K562 (cell line): ENCODE measurements around the gene SFI1. TPM values are rescaled to one million over a fixed set of nuclear protein-coding genes. Genes with fewer than 3 reads are reported as not detected.
A peak's percentile ranks its signal among the peaks of the same experiment; 100 is the strongest.

Source experiments
- ATAC-seq: fragments of 200-7000 bp; cut with Tn5 transposase; 3 replicates; pipeline ENCODE4 v1.9.1; 2020; ENCODE audit warnings: moderate library complexity
- BruUV-seq: library from RNA; stranded (reverse); fragments of 400-500 nt; replicated peaks from 2 replicates; lab custom pipeline; 2021; lab: Mats Ljungman, UMichigan
- CTCF ChIA-PET: fragments of 300-600 bp; formaldehyde crosslinking; extraction: SDS; loops from one replicate; lab custom pipeline; 2021; ENCODE audit warnings: low intra/inter-chr PET ratio; lab: Yijun Ruan, JAX
- POLR2A ChIA-PET: fragments of 300-600, 350-650 bp; sonication (Branson Sonifier 250); formaldehyde crosslinking; extraction: SDS; loops from one replicate; lab custom pipeline; 2021; ENCODE audit warnings: antibody characterized with exemption, inconsistent platforms; lab: Yijun Ruan, JAX
- DNase-seq, 4 experiments: peaks; one replicate each; pipeline versions ENCODE4 v3.0.0 to v3.0.0-alpha.2; 2011 to 2018; ENCODE audit warnings: low spot score in 3 of 4, mixed read lengths in 3 of 4; ENCODE audit errors: extremely low read depth in 1 of 4
- FAIRE-seq: peaks from 2 replicates; lab custom pipeline; 2011; peaks lifted over from hg19 to GRCh38; lab: Jason Lieb, UNC
- H2AFZ ChIP-seq: 2 replicates; pipeline ENCODE4 v1.6.0; 2011; ENCODE audit warnings: low read depth, low read length, control low read depth, inconsistent platforms
- H3K27ac ChIP-seq: fragments of 200-600 bp; 3 replicates; pipeline ENCODE4 v1.8.0; 2011; ENCODE audit warnings: low read depth, mild to moderate bottlenecking, control low read depth, inconsistent platforms, low read length, moderate library complexity, mixed read lengths; ENCODE audit errors: extremely low read depth
- H3K27me3 ChIP-seq, 2 experiments: fragments of 300-600 bp in 1 of 2; 2 replicates in 1 of 2; 3 replicates in 1 of 2; pipeline versions ENCODE4 v1.6.0 to v1.8.0; 2011; ENCODE audit warnings: inconsistent platforms in 2 of 2, low read length in 2 of 2, mild to moderate bottlenecking in 1 of 2, mixed read lengths in 1 of 2, moderate library complexity in 1 of 2; ENCODE audit not compliant: control insufficient read depth in 2 of 2, insufficient read depth in 2 of 2
- H3K36me3 ChIP-seq: fragments of 300-600 bp; 3 replicates; pipeline ENCODE4 v1.8.0; 2011; ENCODE audit warnings: mild to moderate bottlenecking, low read length, inconsistent platforms; ENCODE audit not compliant: control insufficient read depth, insufficient read depth
- H3K4me1 ChIP-seq, 2 experiments: fragments of 200-600 bp in 1 of 2; replicated peaks in 1 of 2; 2 replicates in 1 of 2; 3 replicates in 1 of 2; pipeline versions ENCODE4 v1.5.1 to v1.8.0; 2011; ENCODE audit warnings: inconsistent platforms in 2 of 2, low read length in 2 of 2, mild to moderate bottlenecking in 1 of 2, mixed read lengths in 1 of 2, moderate library complexity in 1 of 2; ENCODE audit not compliant: control insufficient read depth in 2 of 2, insufficient read depth in 2 of 2
- H3K4me2 ChIP-seq: 2 replicates; pipeline ENCODE4 v1.6.1; 2011; ENCODE audit warnings: low read length, control low read depth, inconsistent platforms, mixed read lengths; ENCODE audit not compliant: insufficient read depth
- H3K4me3 ChIP-seq: fragments of 200-600 bp; sonication (generic), shearing (Covaris generic); 2 replicates; pipeline ENCODE4 v1.5.1; 2016; ENCODE audit warnings: control low read depth, inconsistent platforms
- H3K79me2 ChIP-seq: fragments of 200-600 bp; 3 replicates; pipeline ENCODE4 v1.8.0; 2011; ENCODE audit warnings: low read length, inconsistent platforms; ENCODE audit not compliant: control insufficient read depth, insufficient read depth
- H3K9ac ChIP-seq, 2 experiments: 2 replicates each; pipeline versions ENCODE4 v1.6.0 to v1.6.1; 2011; ENCODE audit warnings: low read depth in 2 of 2, low read length in 2 of 2, control low read depth in 1 of 2, inconsistent platforms in 1 of 2, mild to moderate bottlenecking in 1 of 2, mixed read lengths in 1 of 2; ENCODE audit not compliant: insufficient read depth in 1 of 2
- H3K9me1 ChIP-seq: one replicate; pipeline ENCODE4 v1.6.0; 2011; ENCODE audit warnings: inconsistent platforms, mild to moderate bottlenecking, low read length, moderate library complexity; ENCODE audit not compliant: control insufficient read depth, insufficient read depth
- H3K9me3 ChIP-seq: replicated peaks from 2 replicates; pipeline ENCODE4 v1.5.1; 2011; ENCODE audit warnings: low read depth, low read length, inconsistent platforms; ENCODE audit not compliant: control insufficient read depth, insufficient read depth
- H4K20me1 ChIP-seq: replicated peaks from 2 replicates; pipeline ENCODE4 v1.6.1; 2011; ENCODE audit warnings: low read length, inconsistent platforms, mixed read lengths; ENCODE audit not compliant: control insufficient read depth, insufficient read depth
- HLTF ChIP-seq: fragments of 450-650 bp; IDR thresholded peaks from 2 replicates; pipeline ENCODE4 v1.6.1; 2016
- RBM25 ChIP-seq: fragments of 200-400 bp; formaldehyde crosslinking; IDR thresholded peaks from 2 replicates; pipeline ENCODE4 v1.6.1; 2018; ENCODE audit warnings: low read length, low read depth, moderate library complexity; ENCODE audit not compliant: severe bottlenecking
- ZNF436 ChIP-seq: fragments of 250-450, 450-650 bp; sonication (Bioruptor Pico); formaldehyde crosslinking; IDR thresholded peaks from 2 replicates; pipeline ENCODE4 v1.7.0; 2020; ENCODE audit warnings: mild to moderate bottlenecking
- WGBS: fragments of 100-300 bp; shearing (Covaris generic); methylation state at CpG from one replicate; pipeline ENCODE4 v1.1.6; 2016; ENCODE audit warnings: low coverage, mixed read lengths; ENCODE audit not compliant: insufficient coverage; ENCODE audit errors: missing lambda C conversion rate; 5-methylcytosine and 5-hydroxymethylcytosine counted together
- in situ Hi-C: fragments of 300-500 bp; cut with MboI; formaldehyde crosslinking; loops from 4 replicates; pipeline ENCODE4 v1.15.0; 2018; ENCODE audit warnings: inconsistent platforms, mixed read lengths
- intact Hi-C: fragments of 100-400 bp; cut with micrococcal nuclease; formaldehyde crosslinking; loops from 2 replicates; pipeline ENCODE4 v1.14.2; 2022
- polyA plus RNA-seq, 8 experiments: library from polyadenylated mRNA; depleted of rRNA in 4 of 8; stranded (reverse) in 5 of 8; unstranded in 3 of 8; fragments of >200 nt; fragmentation: Nextera tagmentation in 2 of 8; fragmentation: Illumina TruSeq in 1 of 8; extraction: Ambion mirVana in 2 of 8; extraction: Trizol in 1 of 8; gene quantifications; 2 replicates each; pipeline versions ENCODE4 v1.2.1 to v1.2.3, GENCODE V29; 2011 to 2014; ENCODE audit warnings: inconsistent platforms in 1 of 8, missing spikeins in 1 of 8
- total RNA-seq, 7 experiments: library from RNA; depleted of rRNA in 6 of 7; stranded (reverse); fragments of >200 nt in 6 of 7; fragmentation: Illumina TruSeq in 2 of 7; extraction: Trizol in 2 of 7; gene quantifications; 2 replicates each; pipeline versions ENCODE4 v1.2.1 to v1.2.3, GENCODE V29; 2011 to 2021; ENCODE audit warnings: low replicate concordance in 1 of 7
- TF ChIP-seq, protein P1 (sequence below), 2 experiments: fragments of 450-650 bp in 1 of 2; sonication (generic) in 1 of 2; formaldehyde crosslinking; conservative IDR thresholded peaks; 2 replicates each; pipeline versions ENCODE4 v1.4.0 to v1.8.1; 2020 to 2022; ENCODE audit warnings: mild to moderate bottlenecking in 1 of 2, missing genetic modification reagents in 1 of 2
- TF ChIP-seq, protein P2 (sequence below), 2 experiments: fragments of 450-650 bp in 1 of 2; sonication (generic) in 1 of 2; formaldehyde crosslinking in 1 of 2; IDR thresholded peaks in 1 of 2; conservative IDR thresholded peaks in 1 of 2; 2 replicates each; pipeline versions ENCODE4 v1.6.1 to v1.8.1; 2016 to 2023; ENCODE audit warnings: mild to moderate bottlenecking in 2 of 2, moderate library complexity in 2 of 2, inconsistent platforms in 1 of 2, missing genetic modification reagents in 1 of 2

Gene SFI1
- total and polyA plus RNA-seq, 9 of the 15 experiments (the other 6 are each of a cell fraction or from before 2014, with no cell fraction given) = 3.0 to 25.6 (median 14.1) TPM

DNA sequence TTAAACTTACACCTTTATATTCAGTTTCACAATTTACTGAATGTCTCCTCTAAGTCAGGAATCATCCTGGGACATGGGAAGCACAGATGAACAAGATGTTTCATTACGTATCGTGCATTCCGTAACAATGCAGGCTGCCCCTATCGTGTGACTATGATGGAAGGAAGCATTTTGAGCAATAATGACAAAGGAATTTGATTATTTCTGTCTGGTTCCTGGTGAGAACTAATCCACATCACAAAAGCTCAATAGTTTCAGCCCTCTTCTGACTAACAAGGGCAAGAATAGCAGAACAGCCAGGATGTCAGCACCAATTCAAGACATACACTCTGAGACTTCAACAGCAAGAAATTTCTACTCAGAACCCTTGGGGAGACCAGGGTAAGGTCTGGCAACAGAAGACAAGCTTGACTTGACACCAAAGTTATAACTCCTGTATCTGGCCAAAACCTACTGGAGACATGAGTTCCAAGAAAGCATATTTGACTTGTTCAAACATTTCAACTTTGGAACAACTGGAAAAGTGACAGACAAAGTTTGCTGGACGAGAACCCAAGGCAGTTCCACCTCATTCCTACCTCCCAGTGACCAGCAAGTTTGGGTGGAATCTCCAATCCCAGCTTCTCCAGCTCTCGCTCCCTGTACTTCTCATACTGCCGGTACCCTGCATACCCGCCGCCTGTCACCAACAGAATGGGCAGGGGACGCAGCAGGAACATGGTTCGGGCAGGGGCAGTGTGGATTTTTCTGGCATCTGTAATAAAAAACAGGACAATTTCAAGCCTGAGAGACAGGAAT lies 151.4 kb downstream of the SFI1 start:
- no peak for FAIRE-seq
- WGBS = 82% methylated on average over 7 of the region's 11 CpGs
- no peak for TF ChIP-seq HLTF
- TF ChIP-seq, protein P1, sequence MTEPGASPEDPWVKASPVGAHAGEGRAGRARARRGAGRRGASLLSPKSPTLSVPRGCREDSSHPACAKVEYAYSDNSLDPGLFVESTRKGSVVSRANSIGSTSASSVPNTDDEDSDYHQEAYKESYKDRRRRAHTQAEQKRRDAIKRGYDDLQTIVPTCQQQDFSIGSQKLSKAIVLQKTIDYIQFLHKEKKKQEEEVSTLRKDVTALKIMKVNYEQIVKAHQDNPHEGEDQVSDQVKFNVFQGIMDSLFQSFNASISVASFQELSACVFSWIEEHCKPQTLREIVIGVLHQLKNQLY (CRISPR knock-in tag; conservative IDR thresholded peaks at IDR 0.05) = no peak
- TF ChIP-seq, all 486 proteins: peak for 0
- Histone ChIP-seq H3K4me1 (peaks cover 0 to 5% of the 10 kb centered on the region in 2 experiments; a peak in 2 of 5 replicates), H3K4me3 (no peak overlapping the region), H3K9ac (no peak overlapping the region), H3K36me3 (peaks cover 26% of the 10 kb centered on the region; the same call in 2 of the 3 replicates), H3K27ac (no peak overlapping the region), H3K27me3 (no peaks in the 10 kb centered on the region), H3K4me2 (no peak overlapping the region), H3K9me1 (no peaks in the 10 kb centered on the region), H3K79me2 (peaks cover 3% of the 10 kb centered on the region; the same call in 1 of the 3 replicates), H3K9me3 (no peaks in the 10 kb centered on the region), H4K20me1 (no peaks in the 10 kb centered on the region), H2AFZ (no peak overlapping the region)
- in situ Hi-C loops = no loop called here
- no peak for ATAC-seq
- intact Hi-C loops = no loop called here
- POLR2A ChIA-PET = interaction anchor here (0.6 kb wide), 1 partner anchor 155 kb away, joined by 3 read pairs; no protein-coding TSS in a partner anchor
- no peak for DNase-seq
- no TSS peak for BruUV-seq
- CTCF ChIA-PET = no interaction called here

DNA sequence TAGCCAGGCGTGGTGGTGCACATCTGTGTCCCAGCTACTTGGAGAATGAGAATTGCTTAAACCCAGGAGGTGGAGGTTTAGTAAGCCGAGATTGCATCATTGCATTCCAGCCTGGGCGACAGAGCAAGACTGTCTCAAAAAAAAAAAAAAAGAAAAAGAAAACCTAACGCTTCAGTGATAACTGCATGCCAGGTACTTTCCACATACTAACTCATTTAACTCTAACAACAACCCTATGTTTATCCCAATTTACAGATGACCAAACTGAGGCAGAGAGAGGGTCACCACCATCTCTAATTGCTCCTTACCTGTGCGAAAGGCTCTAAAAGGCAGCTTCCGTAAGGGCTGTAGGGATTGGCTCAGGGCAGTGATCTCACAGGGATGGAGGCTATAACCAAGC lies 154.1 kb downstream of the SFI1 start:
- FAIRE-seq = no peak
- Histone ChIP-seq H3K4me2 (no peak overlapping the region), H3K9me1 (no peaks in the 10 kb centered on the region), H3K9me3 (no peaks in the 10 kb centered on the region), H3K4me3 (no peak overlapping the region), H3K36me3 (peaks cover 26% of the 10 kb centered on the region; the same call in 2 of the 3 replicates), H2AFZ (no peak overlapping the region), H3K9ac (no peak overlapping the region), H3K27me3 (no peaks in the 10 kb centered on the region), H3K79me2 (peaks cover 27% of the 10 kb centered on the region), H4K20me1 (0 out of 2 replicates have a peak, but pooled peaks cover 3% of the 10 kb centered on the region), H3K27ac (no peak overlapping the region), H3K4me1 (peaks cover 13 to 18% of the 10 kb centered on the region in 2 experiments; a peak in 4 of 5 replicates)
- no peak for TF ChIP-seq ZNF436 (CRISPR knock-in tag)
- TF ChIP-seq RBM25 = peak; percentile 69
- TF ChIP-seq, protein P2, sequence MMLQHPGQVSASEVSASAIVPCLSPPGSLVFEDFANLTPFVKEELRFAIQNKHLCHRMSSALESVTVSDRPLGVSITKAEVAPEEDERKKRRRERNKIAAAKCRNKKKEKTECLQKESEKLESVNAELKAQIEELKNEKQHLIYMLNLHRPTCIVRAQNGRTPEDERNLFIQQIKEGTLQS (IDR thresholded peaks at IDR 0.05) = 0 out of 2 replicates have a peak, but pooled peaks have one; percentile 8
- TF ChIP-seq, protein P2 (CRISPR knock-in tag; conservative IDR thresholded peaks at IDR 0.05) = no peak
- 92% methylated on average over 4 of the region's 6 CpGs for WGBS
- POLR2A ChIA-PET = no interaction called here
- intact Hi-C loops (no loop called here), in situ Hi-C loops (no loop called here)
- no peak for DNase-seq
- CTCF ChIA-PET = no interaction called here
- no peak for ATAC-seq
- BruUV-seq = no TSS peak
